CD14-positive monocyte (primary cell): ENCODE data around the gene RFPL1. TPM values are rescaled to one million over a fixed set of nuclear protein-coding genes. Genes with fewer than 3 reads are reported as not detected.

Experiments
- DNase-seq, 3 donors: peaks; one replicate each; pipeline ENCODE4 v3.0.0-alpha.2; 2011 to 2022
- H2AFZ ChIP-seq: 2 replicates; pipeline ENCODE4 v1.6.0; 2012; ENCODE audit warnings: mild to moderate bottlenecking, low read depth, low read length, inconsistent platforms; ENCODE audit not compliant: insufficient read depth, poor library complexity, severe bottlenecking
- H3K27ac ChIP-seq, 2 donors: 1 replicate in 1 of 2; 2 replicates in 1 of 2; pipeline ENCODE4 v1.5.1; 2012 to 2013; ENCODE audit warnings: low read length in 2 of 2, control low read depth in 1 of 2, inconsistent platforms in 1 of 2, low read depth in 1 of 2, mild to moderate bottlenecking in 1 of 2
- H3K27me3 ChIP-seq, 2 donors: one replicate each; pipeline versions ENCODE4 v1.6.0 to v1.6.1; 2011 to 2013; ENCODE audit warnings: low read length in 2 of 2; ENCODE audit not compliant: control insufficient read depth in 2 of 2, insufficient read depth in 2 of 2
- H3K36me3 ChIP-seq, 2 donors: replicated peaks in 1 of 2; 1 replicate in 1 of 2; 2 replicates in 1 of 2; pipeline versions ENCODE4 v1.5.1 to v1.6.1; 2012 to 2013; ENCODE audit warnings: low read length in 2 of 2, control low read depth in 1 of 2, inconsistent platforms in 1 of 2, mild to moderate bottlenecking in 1 of 2; ENCODE audit not compliant: insufficient read depth in 2 of 2, control insufficient read depth in 1 of 2
- H3K4me1 ChIP-seq, 2 donors: 1 replicate in 1 of 2; 2 replicates in 1 of 2; pipeline versions ENCODE4 v1.5.1 to v1.6.1; 2012 to 2013; ENCODE audit warnings: low read length in 2 of 2, control low read depth in 1 of 2, inconsistent platforms in 1 of 2, mild to moderate bottlenecking in 1 of 2, moderate library complexity in 1 of 2; ENCODE audit not compliant: insufficient read depth in 2 of 2, control insufficient read depth in 1 of 2
- H3K4me2 ChIP-seq: replicated peaks from 2 replicates; pipeline ENCODE3; 2012; ENCODE audit warnings: low read length, moderate library complexity, mild to moderate bottlenecking; ENCODE audit not compliant: poor library complexity, severe bottlenecking; ENCODE audit errors: extremely low read depth
- H3K4me3 ChIP-seq, 3 experiments: fragments of 200-600 bp in 1 of 3; sonication (generic) in 1 of 3; replicated peaks in 1 of 3; 1 replicate in 2 of 3; 2 replicates in 1 of 3; pipeline ENCODE4 v1.5.1; 2011 to 2013; ENCODE audit warnings: low read length in 3 of 3, mild to moderate bottlenecking in 3 of 3, control low read depth in 2 of 3, low read depth in 2 of 3, inconsistent platforms in 1 of 3, moderate library complexity in 1 of 3
- H3K79me2 ChIP-seq: 2 replicates; pipeline ENCODE4 v1.6.0; 2012; ENCODE audit warnings: mild to moderate bottlenecking, control low read depth, inconsistent platforms, low read length, moderate library complexity; ENCODE audit not compliant: insufficient read depth
- H3K9ac ChIP-seq: 2 replicates; pipeline ENCODE4 v1.6.0; 2017; ENCODE audit warnings: low read length, mild to moderate bottlenecking; ENCODE audit not compliant: insufficient read depth, poor library complexity, severe bottlenecking
- H3K9me3 ChIP-seq, 2 donors: replicated peaks in 1 of 2; 1 replicate in 1 of 2; 2 replicates in 1 of 2; pipeline versions ENCODE4 v1.5.1 to v1.6.1; 2012 to 2013; ENCODE audit warnings: low read length in 2 of 2, control low read depth in 1 of 2; ENCODE audit not compliant: control insufficient read depth in 1 of 2, insufficient read depth in 1 of 2
- H4K20me1 ChIP-seq: 2 replicates; pipeline ENCODE4 v1.6.0; 2012; ENCODE audit warnings: mild to moderate bottlenecking, low read length, control low read depth, moderate library complexity; ENCODE audit not compliant: insufficient read depth
- H3K27ac Mint-ChIP-seq, 7 donors: one replicate each; pipeline ENCODE4 v1.8.0; 2020; ENCODE audit warnings: mild to moderate bottlenecking in 7 of 7, mixed read lengths in 7 of 7, moderate library complexity in 6 of 7, inconsistent platforms in 2 of 7
- H3K27me3 Mint-ChIP-seq, 3 donors: one replicate each; pipeline ENCODE4 v1.8.0; 2021 to 2022; ENCODE audit warnings: low read depth in 3 of 3, mild to moderate bottlenecking in 3 of 3, mixed read lengths in 3 of 3, moderate library complexity in 3 of 3, inconsistent platforms in 1 of 3
- H3K36me3 Mint-ChIP-seq, 2 donors: one replicate each; pipeline ENCODE4 v1.8.0; 2020; ENCODE audit warnings: mixed read lengths in 2 of 2, inconsistent platforms in 1 of 2, mild to moderate bottlenecking in 1 of 2
- H3K4me1 Mint-ChIP-seq: one replicate; pipeline ENCODE4 v1.8.0; 2020; ENCODE audit warnings: mild to moderate bottlenecking, mixed read lengths
- H3K4me3 Mint-ChIP-seq, 2 donors: one replicate each; pipeline ENCODE4 v1.8.0; 2020; ENCODE audit warnings: mild to moderate bottlenecking in 2 of 2, mixed read lengths in 2 of 2, moderate library complexity in 1 of 2
- H3K9me3 Mint-ChIP-seq, 7 donors: one replicate each; pipeline ENCODE4 v1.8.0; 2020 to 2022; ENCODE audit warnings: mixed read lengths in 7 of 7, mild to moderate bottlenecking in 6 of 7, moderate library complexity in 6 of 7, inconsistent platforms in 2 of 7
- WGBS: methylation state at CpG from one replicate; pipeline ENCODE4 v1.1.5; 2013; ENCODE audit warnings: missing lambda C conversion rate; ENCODE audit not compliant: insufficient coverage; 5-methylcytosine and 5-hydroxymethylcytosine counted together
- intact Hi-C, 2 donors: fragments of 100-400 bp; cut with micrococcal nuclease; formaldehyde crosslinking; loops; one replicate each; pipeline versions ENCODE4 v1.15.0 to v1.15.1; 2023
- polyA plus RNA-seq, 3 donors: library from polyadenylated mRNA; depleted of rRNA in 1 of 3; unstranded in 2 of 3; stranded (reverse) in 1 of 3; fragments of 300-500 nt in 2 of 3; fragments of >200 nt in 1 of 3; fragmentation: Illumina TruSeq in 2 of 3; gene quantifications; 1 replicate in 2 of 3; 2 replicates in 1 of 3; pipeline ENCODE4 v1.2.3, GENCODE V29; 2012 to 2021
- TF ChIP-seq, protein P1 (sequence below): fragments of 200-600 bp; IDR thresholded peaks from one replicate; pipeline ENCODE4 v1.8.0; 2022; ENCODE audit warnings: antibody characterized with exemption, mild to moderate bottlenecking

The RFPL1 gene
- polyA plus RNA-seq, 3 donors, result 0.20 TPM; not detected in 2

DNA sequence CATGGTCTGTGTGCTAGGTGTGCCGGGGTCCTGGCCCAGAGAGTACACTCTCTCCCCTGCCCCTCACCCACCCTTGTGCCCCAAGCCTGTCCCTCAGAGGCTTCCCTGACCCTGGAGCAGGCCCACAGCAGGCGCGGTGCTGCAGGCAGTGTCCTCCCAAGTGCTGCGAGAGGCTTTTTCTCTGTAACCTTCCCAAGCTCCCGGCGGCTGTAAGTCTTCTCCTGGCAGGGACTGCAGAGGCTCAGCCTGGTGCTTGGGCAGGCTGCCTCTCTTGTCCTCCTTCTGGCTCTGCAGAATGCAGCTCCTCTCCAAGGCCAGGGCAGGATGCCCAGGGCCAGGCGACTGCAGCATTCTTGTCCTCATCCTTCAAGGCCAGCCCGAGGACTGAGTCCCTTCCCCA, 15.9 kb downstream of the RFPL1 start:
- H2AFZ ChIP-seq, result no peak overlapping the region
- Mint-ChIP-seq H3K27me3 (peaks cover 0 to 2% (median 0%) of the 10 kb centered on the region in 3 donors), H3K27ac (no peak overlapping the region), H3K36me3 (no peaks in the 10 kb centered on the region), H3K4me3 (no peak overlapping the region), H3K9me3 (no peaks in the 10 kb centered on the region), H3K4me1 (peaks cover 2% of the 10 kb centered on the region)
- DNase-seq, result no peak
- H3K27ac ChIP-seq, result no peak overlapping the region
- H3K4me2 ChIP-seq, result no peak overlapping the region
- H4K20me1 ChIP-seq, result no peaks in the 10 kb centered on the region
- WGBS, result 100% methylated on average over 8 of the region's 8 CpGs
- no peaks in the 10 kb centered on the region for H3K27me3 ChIP-seq
- no peaks in the 10 kb centered on the region for H3K4me1 ChIP-seq
- no peaks in the 10 kb centered on the region for H3K36me3 ChIP-seq
- no peaks in the 10 kb centered on the region for H3K79me2 ChIP-seq
- H3K4me3 ChIP-seq, result no peak overlapping the region
- H3K9me3 ChIP-seq, result no peaks in the 10 kb centered on the region
- intact Hi-C loops, result no loop called here
- no peak overlapping the region for H3K9ac ChIP-seq
- TF ChIP-seq, protein P1, sequence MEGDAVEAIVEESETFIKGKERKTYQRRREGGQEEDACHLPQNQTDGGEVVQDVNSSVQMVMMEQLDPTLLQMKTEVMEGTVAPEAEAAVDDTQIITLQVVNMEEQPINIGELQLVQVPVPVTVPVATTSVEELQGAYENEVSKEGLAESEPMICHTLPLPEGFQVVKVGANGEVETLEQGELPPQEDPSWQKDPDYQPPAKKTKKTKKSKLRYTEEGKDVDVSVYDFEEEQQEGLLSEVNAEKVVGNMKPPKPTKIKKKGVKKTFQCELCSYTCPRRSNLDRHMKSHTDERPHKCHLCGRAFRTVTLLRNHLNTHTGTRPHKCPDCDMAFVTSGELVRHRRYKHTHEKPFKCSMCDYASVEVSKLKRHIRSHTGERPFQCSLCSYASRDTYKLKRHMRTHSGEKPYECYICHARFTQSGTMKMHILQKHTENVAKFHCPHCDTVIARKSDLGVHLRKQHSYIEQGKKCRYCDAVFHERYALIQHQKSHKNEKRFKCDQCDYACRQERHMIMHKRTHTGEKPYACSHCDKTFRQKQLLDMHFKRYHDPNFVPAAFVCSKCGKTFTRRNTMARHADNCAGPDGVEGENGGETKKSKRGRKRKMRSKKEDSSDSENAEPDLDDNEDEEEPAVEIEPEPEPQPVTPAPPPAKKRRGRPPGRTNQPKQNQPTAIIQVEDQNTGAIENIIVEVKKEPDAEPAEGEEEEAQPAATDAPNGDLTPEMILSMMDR, result no peak

- Histone ChIP-seq H2AFZ (no peak overlapping the region), H3K79me2 (no peaks in the 10 kb centered on the region), H3K4me1 (no peaks in the 10 kb centered on the region), H3K9ac (no peak overlapping the region), H3K4me2 (no peak overlapping the region), H3K27me3 (no peaks in the 10 kb centered on the region), H3K4me3 (no peak overlapping the region), H3K9me3 (no peaks in the 10 kb centered on the region), H3K36me3 (no peaks in the 10 kb centered on the region), H3K27ac (no peak overlapping the region), H4K20me1 (no peaks in the 10 kb centered on the region)
- Mint-ChIP-seq H3K36me3 (no peaks in the 10 kb centered on the region), H3K4me1 (peaks cover 2% of the 10 kb centered on the region), H3K27ac (no peak overlapping the region), H3K9me3 (no peaks in the 10 kb centered on the region), H3K27me3 (peaks cover 0 to 2% (median 2%) of the 10 kb centered on the region in 3 donors), H3K4me3 (no peak overlapping the region)
- no peak for DNase-seq
- TF ChIP-seq, protein P1, result no peak
- intact Hi-C loops, result no loop called here
- WGBS, result 98% methylated on average over 6 of the region's 9 CpGs
Observed at GRCh38 chr22:29456211-29456671, 17.9 kb downstream of the RFPL1 start.
